Hematopoietic multipotent progenitor cell treated with erythropoietin and hydrocortisone succinate and interleukin-3 and kit ligand, for 8 days (in vitro differentiated cells): Measurements from ENCODE around the gene DCST2.

ENCODE experiments used
- DNase-seq: peaks from one replicate; pipeline ENCODE4 v3.0.0-alpha.2; 2015

DCST2 gene

DNA sequence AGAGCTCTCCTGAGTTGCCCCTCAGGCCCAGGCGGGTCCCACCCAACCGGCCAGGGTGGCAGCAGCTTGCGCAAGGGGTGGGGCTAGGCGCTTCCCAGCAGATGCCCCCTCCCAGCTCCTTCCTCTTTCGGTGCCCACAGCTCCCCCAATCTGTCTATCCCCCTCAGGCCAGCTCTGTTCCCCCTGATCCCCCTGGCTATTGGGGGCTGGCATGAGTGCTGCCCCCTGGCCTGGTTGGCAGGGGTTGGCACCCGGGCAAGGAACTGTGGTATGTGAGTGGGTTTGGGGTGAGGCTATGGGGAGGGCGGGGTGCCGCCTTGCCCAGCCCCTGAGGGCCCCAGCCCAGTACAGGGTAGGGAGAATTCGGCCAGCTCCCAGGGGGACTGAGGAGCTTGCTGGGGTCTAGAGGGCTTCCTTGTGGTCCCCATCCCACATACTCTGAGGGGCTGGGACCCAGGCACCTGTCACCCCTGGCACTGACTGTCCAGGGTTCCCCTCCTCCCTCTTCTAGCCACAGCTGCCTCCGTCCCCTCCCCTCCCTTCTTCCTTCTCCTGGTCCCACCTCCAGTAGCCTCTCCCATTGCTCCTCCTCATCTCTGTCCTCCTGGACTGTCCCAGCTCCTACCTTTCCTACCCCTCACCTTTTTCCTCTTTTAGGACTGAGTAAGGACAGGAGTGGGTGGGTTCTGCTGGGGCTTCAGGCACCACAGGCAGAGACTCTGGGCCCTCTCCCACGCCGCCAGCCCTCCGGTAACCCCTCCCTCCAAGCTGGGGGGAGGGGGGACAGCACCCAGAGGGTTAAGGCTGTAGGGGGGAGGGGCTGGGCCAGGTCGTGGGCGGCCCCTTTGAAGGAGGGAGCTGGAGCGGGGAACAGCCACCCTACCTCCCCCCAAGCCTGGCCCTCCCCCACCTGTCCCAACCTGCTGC lies 25.3 kb downstream of the DCST2 start:
- DNase-seq: no peak

- no peak for DNase-seq
Measured at GRCh38 chr1:155007251-155007828, 26.2 kb downstream of the DCST2 start.

DNA sequence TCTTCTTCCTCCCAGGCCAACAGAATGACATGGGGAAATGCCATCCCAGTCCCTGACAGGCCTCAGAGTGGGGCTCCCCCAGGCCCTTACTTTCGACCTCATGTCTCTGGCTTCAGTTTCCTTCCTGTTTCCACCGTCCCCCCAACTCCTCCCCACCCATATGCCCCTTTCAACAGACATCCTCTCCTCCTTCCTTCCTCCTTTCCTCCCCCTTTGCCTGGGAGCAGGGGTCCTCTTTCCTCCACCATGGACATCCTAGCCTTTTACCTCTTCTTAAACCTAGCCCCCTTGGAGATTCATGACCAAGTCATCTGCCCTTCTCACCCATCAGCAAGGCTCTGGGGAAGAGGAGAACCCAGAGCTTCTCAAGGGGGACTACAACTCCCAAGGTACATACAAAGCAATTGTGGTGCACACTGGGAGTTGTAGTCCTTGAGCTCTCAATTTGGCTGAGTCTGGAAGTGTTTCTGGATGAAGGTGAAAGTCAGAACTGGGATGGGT lies 26.9 kb downstream of the DCST2 start:
- DNase-seq: peak; percentile 69

DNA sequence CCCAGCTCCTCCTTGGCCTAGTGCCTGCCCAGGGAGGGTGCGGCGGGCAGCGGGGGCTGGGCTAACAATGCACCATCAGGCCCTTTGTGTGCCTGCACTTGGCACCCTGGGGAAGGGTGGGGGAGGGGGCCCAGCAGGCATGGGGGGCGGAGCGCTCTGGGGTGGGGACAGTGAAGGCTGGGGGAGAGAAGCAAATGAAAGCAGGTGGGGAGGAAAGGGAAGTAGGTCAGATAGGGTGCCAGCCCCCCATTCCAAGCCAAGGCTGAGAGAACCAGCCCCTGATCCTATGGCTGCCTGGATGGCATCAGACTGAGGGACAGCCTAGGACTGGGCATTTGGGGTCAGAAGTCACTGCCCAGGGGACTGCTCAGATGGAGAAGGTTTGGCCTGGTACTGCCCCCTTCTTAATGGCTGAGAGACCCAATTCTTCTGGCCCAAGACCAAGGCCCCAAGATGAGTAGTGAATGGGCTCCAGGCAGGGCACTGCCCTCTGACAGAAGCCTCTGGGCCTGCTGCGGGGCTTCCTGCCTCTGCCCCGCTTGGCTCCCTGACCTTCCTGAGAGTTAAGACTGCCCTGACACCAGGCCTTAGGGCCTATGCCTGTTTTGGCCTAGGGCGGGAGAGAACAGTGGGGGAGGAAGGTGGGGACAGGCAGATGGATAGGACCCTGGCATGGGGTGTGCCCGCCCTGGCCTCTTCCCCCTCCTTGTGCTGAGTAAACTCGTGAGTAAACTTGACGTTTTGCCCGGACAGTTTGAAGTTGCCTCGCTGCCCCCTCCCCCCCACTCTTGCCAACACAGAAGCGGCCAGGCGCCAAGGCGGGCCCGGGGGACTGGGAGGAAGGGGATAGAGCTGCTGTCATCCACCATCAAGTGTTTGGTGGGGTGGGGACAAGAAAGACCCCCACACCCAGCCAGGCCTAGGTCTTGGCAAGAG lies 28.2 kb downstream of the DCST2 start:
- peak; percentile 69 for DNase-seq

GRCh38 chr1:155004352-155005075 lies 29.1 kb downstream of the DCST2 start:
- no peak for DNase-seq

DNA sequence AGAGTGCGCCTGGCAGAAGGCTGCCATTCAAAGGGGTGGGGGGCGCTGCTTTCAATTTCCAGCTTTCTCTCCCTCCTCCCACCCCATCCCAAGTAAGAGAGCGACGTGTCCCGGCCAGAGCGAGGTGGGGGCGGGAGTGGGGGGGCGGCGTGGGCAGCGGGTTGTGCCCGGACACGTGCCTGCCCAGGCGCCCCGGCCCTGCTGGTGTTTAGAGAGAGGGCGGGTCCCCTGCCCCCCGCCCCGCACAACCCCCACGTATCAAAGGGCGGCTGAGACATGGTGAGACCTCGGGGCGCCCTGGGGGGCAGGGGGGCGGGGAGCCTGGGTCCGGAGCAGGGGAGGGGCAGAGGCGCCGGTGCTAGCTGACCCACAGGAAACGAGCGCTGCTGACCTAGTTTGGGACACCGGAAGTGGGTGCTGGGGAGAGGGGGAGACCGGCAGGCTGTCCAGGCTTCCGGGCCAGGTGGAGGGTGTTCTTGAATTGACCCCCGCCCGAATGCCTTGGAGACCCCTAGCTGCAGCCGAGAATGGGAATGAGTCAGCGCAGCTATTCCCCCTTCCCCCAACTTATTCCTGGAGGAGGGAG lies 29.7 kb downstream of the DCST2 start:
- peak; percentile 42 for DNase-seq

- DNase-seq: no peak
Measured at GRCh38 chr1:155003227-155003765, 30.3 kb downstream of the DCST2 start.

DNA sequence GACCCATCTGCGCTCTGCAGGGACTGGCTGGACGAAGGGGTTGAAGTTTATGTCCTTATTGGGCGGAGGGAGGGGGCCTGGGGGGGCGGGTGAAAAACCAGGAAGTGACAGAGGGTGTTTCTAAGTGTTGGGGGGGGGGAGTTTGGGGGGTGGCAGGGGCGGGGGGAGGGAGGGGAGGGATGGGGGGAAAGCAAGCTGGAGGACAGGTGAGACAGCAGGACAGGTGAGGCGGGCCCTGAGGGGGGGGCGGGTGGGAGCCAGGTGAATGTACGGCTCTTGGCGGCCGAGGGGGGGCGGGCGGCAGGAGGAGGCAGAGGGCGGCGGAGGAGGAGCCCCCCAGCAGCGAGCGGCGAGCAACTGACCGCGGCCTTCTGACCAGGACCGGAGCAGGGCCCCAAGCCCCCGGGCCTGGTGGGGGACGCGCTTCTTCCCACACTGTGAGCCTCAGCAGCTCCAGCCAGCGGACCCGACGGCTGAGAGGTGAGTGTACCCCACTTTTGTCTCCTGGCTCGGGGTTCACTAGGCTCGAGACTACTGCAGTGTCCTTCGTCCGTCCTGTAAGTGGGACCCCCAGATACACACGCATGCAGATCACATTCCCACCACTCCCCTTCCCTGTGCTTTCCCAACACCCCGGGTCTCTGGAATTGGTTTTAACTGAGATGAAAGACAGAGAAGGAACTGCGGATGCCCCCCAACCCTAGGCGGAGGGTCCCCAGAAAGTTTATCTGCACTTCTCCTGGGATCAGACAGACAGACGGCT lies 30.9 kb downstream of the DCST2 start, which contains the start of gene ZBTB7B:
ZBTB7B (plus strand) TSS at position 339 of the 763 bp plus-strand sequence. CDS start 11,859 bp downstream, outside the sequence.
- DNase-seq: peak; percentile 38

DNA sequence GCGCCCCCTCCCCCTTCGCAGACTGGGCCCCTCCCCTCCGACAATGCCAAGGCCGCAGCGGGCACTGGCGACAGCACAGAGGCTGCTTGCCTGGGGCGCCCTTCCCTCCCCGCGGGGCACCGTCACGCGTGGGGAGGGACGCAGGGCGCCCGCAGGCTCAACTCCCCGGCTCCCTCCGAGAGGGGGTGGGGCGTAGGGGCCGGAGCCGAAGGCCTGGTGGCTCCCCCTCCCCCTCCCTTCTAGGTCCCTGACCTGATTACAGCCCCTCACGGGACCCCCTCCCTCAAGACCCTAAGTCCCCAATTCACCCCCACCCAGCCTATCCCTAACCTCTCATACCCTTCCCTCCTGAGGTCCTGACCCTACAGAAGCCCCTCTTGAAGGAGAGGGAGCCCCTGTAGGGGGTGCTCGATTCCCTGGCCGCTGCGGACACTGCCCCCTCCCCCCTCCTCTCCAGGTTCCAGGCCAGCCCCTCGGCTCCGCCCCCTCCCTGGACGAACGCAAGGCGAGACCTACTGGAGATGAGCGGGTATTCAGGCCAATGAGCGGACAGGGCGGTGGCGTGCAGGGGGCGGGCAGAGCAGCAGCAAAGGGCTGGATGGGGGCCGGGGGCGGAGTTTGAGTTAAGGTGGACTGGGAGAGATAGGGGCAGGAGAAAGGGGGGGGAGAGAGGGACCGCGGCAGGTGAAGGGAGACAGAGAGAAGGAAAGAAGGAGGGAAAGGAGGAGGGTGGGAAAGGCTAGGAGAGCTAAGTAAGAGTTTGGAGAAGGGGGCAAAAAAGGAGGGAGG lies 31.7 kb downstream of the DCST2 start:
- peak; percentile 98 for DNase-seq

- DNase-seq: no peak
Measured at GRCh38 chr1:155001425-155001674, 32.2 kb downstream of the DCST2 start.

DNA sequence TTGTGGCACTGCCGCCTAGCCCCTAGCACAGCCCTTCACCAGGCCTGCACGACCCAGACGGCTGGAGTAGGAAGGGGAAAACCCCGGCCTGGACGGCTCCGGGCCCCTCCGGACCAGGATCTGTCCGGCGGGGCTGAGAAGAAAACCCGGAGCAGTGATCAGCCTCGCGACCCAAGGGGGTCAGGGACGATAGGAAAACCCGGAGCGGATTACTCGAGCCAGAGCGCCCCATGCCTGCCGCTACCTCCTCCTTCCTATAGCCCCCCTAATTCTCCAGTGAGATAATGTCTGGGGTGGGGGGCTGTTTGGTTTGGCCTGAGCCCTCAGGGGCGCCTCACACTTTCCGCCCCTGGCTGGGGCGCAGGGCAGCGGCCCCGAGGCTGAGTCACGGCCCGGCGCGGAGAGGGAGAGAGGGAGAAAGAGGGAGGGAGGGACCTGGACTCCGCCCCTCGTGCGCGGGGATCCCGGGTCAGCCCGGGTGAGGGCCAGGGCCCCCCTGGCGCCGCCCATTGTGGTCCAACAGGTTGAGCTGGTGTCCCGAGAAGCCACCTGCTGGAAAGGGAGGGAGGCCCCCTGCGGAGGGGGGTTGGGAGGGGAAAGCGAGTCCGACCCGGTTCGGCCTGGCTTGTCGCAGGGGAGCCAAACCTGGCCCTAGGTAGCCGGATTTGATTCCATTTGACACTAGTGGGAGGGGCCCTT lies 32.7 kb downstream of the DCST2 start:
- peak; percentile 83 for DNase-seq

DNA sequence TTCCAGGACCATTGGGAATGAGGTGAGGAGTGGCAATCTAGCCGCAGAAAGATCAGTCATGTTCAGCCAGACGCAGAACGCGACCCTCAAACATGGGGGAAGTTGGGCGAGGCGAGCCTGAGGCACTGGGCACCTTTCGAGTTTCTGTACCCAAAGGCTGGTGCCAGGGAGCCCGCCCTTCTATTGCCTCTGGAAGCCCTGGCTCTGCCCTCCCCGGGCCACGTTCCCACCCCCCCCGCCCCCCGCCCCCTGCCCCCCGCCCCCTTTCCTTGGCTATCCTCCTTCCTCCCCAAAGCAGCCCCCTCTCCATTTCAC lies 33.2 kb downstream of the DCST2 start:
- DNase-seq: no peak

DNA sequence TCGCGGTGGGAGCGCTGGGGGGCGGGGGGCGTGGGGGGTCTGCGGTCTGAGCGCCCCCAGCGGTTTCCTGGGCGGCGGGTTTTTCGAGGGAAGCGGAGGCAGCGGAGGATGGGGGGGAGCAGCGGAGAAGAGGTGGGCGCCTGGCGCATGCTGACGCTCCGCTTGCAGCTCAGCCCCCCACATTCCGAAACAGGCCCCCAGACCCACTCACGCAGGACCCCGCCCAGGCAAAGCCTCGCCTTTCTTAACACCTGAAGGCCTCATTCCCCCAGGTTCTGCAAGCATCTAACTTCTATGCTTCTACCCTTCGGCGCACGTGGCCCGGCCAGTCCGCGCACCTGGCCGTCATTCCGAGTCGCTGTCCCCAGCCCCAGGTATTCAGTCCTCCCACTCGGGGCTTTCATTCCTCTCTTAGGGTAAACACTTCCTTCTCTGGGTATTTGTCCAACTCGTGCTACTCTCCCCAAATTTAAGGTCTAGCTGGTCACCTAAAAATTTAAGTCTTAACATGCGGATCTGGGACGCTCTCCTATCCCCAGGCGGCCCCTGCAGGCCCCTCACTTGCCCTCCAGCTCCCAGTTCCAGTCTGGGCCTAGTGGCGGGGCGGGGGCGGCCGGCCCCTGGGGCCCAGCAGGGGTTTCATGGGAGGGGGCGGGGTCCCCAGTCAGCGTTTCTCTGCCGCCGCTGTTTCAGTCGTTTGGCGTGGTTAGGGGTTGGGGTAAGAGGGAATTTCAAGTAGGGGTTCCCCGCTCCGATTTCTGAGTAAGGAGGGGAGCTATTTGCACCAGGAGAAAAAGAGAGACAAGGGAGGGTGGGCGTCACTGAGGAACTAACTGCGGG lies 33.8 kb downstream of the DCST2 start:
- peak; percentile 46 for DNase-seq

DNA sequence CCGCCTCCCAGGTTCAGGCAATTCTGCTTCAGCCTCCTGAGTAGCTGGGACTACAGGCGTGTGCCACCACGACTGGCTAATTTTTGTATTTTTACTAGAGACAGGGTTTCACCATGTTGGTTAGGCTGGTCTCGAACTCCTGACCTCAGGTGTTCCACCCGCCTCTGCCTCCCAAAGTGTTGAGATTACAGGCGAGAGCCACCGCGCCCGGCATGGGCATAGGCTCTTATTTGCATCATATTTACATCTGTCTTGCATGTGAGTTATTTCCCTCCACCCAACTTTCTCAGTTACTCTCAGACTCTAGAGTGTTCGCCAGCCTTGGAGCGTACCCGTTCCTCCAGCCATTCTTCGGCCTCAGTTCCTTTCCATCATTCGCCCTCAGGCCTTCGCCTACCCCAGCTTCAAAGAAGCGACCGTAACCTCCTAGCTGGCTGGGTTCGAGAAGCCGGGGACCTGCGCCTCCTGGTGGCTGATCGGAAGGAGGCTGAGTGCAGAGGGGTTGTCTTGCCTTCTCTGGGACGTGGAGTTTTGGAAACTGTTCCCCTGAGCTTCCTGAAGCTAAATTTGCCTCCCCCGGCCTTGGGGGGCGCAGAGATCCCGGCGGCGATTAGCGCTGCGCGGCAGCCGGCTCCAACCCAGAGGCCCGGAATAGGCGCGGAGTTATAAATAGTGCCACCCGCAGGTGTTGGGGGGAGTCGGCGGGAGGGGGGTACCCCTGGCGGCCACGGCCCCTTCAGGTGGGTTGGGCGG lies 34.6 kb downstream of the DCST2 start:
- DNase-seq: peak; percentile 87

DNA sequence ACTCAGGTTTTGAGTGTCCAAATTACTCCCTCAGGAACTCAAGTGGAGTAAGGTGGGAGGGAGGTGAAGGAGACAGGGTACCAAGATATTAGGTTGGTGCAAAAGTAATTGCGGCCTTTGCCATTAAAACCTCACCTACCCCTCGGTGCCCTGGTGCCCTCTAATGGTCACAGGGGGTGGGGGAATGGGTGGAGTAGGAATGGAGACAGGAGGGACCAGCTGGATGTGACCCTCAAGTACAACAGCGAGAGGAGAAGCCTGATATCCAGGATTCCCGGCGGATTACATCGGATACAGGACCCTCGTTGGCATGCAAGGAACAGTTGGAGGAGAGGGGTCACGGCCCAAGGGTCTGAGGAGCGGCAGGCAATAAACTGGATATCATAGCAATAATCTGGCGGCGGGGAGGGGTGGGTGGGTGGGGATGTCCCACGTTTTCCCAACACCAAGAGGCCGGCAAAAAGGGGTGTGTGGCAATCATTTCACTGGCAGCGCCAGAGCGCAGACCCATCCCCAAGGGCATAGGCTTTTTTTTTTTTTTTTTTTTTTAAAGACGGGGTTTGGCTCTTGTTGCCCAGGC lies 35.3 kb downstream of the DCST2 start:
- peak; percentile 45 for DNase-seq

DNA sequence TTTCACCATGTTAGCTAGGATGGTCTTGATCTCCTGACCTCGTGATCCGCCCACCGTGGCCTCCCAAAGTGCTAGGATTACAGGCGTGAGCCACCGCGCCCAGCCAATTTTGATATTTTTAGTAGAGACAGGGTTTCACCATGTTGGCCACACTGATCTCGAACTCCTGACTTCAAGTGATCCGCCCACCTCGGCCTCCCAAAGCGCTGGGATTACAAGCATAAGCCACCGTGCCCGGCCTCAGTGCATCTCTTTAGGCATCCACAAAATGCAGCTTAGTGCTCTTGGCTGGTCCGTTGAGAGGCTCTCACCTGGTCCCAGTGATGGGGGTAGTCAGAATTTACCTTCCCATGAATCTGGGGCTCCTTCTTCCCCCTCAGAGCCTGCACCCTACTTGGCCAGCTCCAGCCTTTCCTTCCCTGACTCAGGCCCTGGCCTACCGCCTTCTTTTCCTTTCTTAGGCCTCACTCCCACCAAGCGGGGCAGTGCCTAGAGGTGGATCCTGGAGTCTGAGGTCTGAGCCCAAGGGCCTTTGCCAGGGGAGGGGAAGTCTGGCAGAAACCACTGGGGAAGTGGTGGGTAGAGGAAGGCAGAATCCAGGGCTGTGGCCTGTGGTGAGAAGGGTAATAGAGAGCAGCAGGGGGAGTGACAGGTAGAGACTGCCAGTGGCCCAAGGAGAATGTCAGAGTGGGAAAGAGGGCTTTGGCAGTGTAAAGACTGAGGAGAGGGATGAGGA lies 36.4 kb downstream of the DCST2 start:
- DNase-seq: no peak
